CD4-positive, alpha-beta T cell (primary cell): ENCODE measurements around the gene RNU4-1. TPM values are rescaled to one million over a fixed set of nuclear protein-coding genes. Genes with fewer than 3 reads are reported as not detected.

Experiments
- ATAC-seq: fragments of 200-7000 bp; cut with Tn5 transposase; one replicate; pipeline ENCODE4 v1.10.0; 2022; ENCODE audit warnings: mild to moderate bottlenecking; ENCODE audit not compliant: poor library complexity
- CTCF ChIA-PET: fragments of 350-600 bp; sonication (Branson Sonifier 250); formaldehyde crosslinking; loops from one replicate; lab custom pipeline; 2021; ENCODE audit warnings: antibody characterized with exemption, inconsistent platforms; lab: Charles Lee
- POLR2A ChIA-PET: fragments of 350-600 bp; sonication (Branson Sonifier 250); formaldehyde crosslinking; loops from one replicate; lab custom pipeline; 2021; ENCODE audit warnings: antibody characterized with exemption, inconsistent platforms; lab: Charles Lee
- DNase-seq, 14 experiments: peaks; one replicate each; pipeline ENCODE4 v3.0.0-alpha.2; 2013 to 2020; ENCODE audit warnings: mixed read lengths in 2 of 14
- H3K27ac ChIP-seq, 2 donors: one replicate each; pipeline versions ENCODE4 v1.5.1 to v1.7.0; 2013; ENCODE audit warnings: low read length in 2 of 2, low read depth in 1 of 2, mild to moderate bottlenecking in 1 of 2
- H3K27me3 ChIP-seq, 2 experiments: 1 replicate in 1 of 2; 2 replicates in 1 of 2; pipeline versions ENCODE4 v1.6.1 to v1.7.0; 2013; ENCODE audit warnings: low read length in 2 of 2, control low read depth in 1 of 2, mild to moderate bottlenecking in 1 of 2, moderate library complexity in 1 of 2; ENCODE audit not compliant: insufficient read depth in 2 of 2, control insufficient read depth in 1 of 2
- H3K36me3 ChIP-seq: one replicate; pipeline ENCODE4 v1.6.1; 2013; ENCODE audit warnings: low read length, control low read depth; ENCODE audit not compliant: insufficient read depth
- H3K4me1 ChIP-seq: one replicate; pipeline ENCODE4 v1.6.1; 2013; ENCODE audit warnings: low read length, control low read depth; ENCODE audit not compliant: insufficient read depth
- H3K4me3 ChIP-seq: one replicate; pipeline ENCODE4 v1.5.1; 2013; ENCODE audit warnings: mild to moderate bottlenecking, low read length, moderate library complexity
- H3K9me3 ChIP-seq, 2 experiments: 1 replicate in 1 of 2; 2 replicates in 1 of 2; pipeline versions ENCODE4 v1.6.1 to v1.7.0; 2013; ENCODE audit warnings: low read length in 2 of 2, mild to moderate bottlenecking in 2 of 2, control low read depth in 1 of 2, moderate library complexity in 1 of 2; ENCODE audit not compliant: control insufficient read depth in 1 of 2, insufficient read depth in 1 of 2
- H3K27ac Mint-ChIP-seq: one replicate; pipeline ENCODE4 v1.8.0; 2020; ENCODE audit warnings: mixed read lengths
- H3K27me3 Mint-ChIP-seq: one replicate; pipeline ENCODE4 v1.8.0; 2021; ENCODE audit warnings: mixed read lengths
- H3K36me3 Mint-ChIP-seq: one replicate; pipeline ENCODE4 v1.8.0; 2021; ENCODE audit warnings: low read depth, mixed read lengths
- H3K4me1 Mint-ChIP-seq: one replicate; pipeline ENCODE4 v1.8.0; 2021; ENCODE audit warnings: low read depth, mixed read lengths
- H3K4me3 Mint-ChIP-seq: one replicate; pipeline ENCODE4 v1.8.0; 2020; ENCODE audit warnings: mild to moderate bottlenecking, mixed read lengths
- H3K9me3 Mint-ChIP-seq: one replicate; pipeline ENCODE4 v1.8.0; 2020; ENCODE audit warnings: mixed read lengths
- CTCF ChIP-seq: fragments of 200-600 bp; IDR thresholded peaks from one replicate; pipeline ENCODE4 v1.8.0; 2022; ENCODE audit warnings: antibody characterized with exemption, mild to moderate bottlenecking
- intact Hi-C, 2 experiments: fragments of 100-400 bp; cut with DNase I in 1 of 2; cut with micrococcal nuclease in 1 of 2; formaldehyde crosslinking; loops; one replicate each; pipeline versions ENCODE4 v1.15.1 to v1.9.0; 2023 to 2025; cut with DNase I, micrococcal nuclease
- total RNA-seq, 174 experiments: library from RNA in 2 of 174; stranded (reverse) in 2 of 174; gene quantifications; one replicate each; pipeline ENCODE4 v1.2.3 and lab custom pipeline; 2021 to 2026

The RNU4-1 gene
- total RNA-seq, 2 experiments from 2014 or later: 913 to 1,035 TPM

- H3K4me1 ChIP-seq: no peaks in the 10 kb centered on the region
- no peaks in the 10 kb centered on the region for H3K27me3 Mint-ChIP-seq
- ChIA-PET CTCF (interaction anchor here (1.8 kb wide), 1 partner anchor 18 kb away, joined by 5 read pairs; the partner anchor contains the start of gene SIRT4), POLR2A (interaction anchor here (1.3 to 1.5 kb wide), 2 partner anchors 9 to 18 kb away, joined by 3 to 4 read pairs; partner anchors contain the start of genes RNU4-1 and SIRT4)
- H3K4me1 Mint-ChIP-seq: no peaks in the 10 kb centered on the region
- TF ChIP-seq CTCF: no peak
- no peaks in the 10 kb centered on the region for H3K9me3 Mint-ChIP-seq
- no peak for DNase-seq
- H3K4me3 Mint-ChIP-seq: no peak overlapping the region
- no peak for ATAC-seq
- H3K27ac ChIP-seq: no peak overlapping the region
- H3K4me3 ChIP-seq: no peak overlapping the region
- H3K9me3 ChIP-seq: no peaks in the 10 kb centered on the region
- H3K36me3 ChIP-seq: no peaks in the 10 kb centered on the region
- no peak overlapping the region for H3K27ac Mint-ChIP-seq
- intact Hi-C loops: no loop called here
- no peaks in the 10 kb centered on the region for H3K27me3 ChIP-seq
- H3K36me3 Mint-ChIP-seq: no peaks in the 10 kb centered on the region
These were observed 8.7 kb downstream of the RNU4-1 start for GRCh38 chr12:120284381-120284780.

GRCh38 chr12:120283318-120283717 is 9.7 kb downstream of the RNU4-1 start:
- Histone ChIP-seq H3K9me3 (peaks cover 0 to 4% of the 10 kb centered on the region in 2 experiments), H3K27me3 (no peaks in the 10 kb centered on the region), H3K36me3 (no peaks in the 10 kb centered on the region), H3K4me1 (no peaks in the 10 kb centered on the region), H3K4me3 (no peak overlapping the region), H3K27ac (no peak overlapping the region)
- no peak overlapping the region for H3K4me3 Mint-ChIP-seq
- DNase-seq: no peak
- ATAC-seq: no peak
- ChIA-PET POLR2A (interaction anchor here (1.0 to 1.5 kb wide), 2 partner anchors 8 to 10 kb away, joined by 4 to 10 read pairs; partner anchors contain the start of genes RNU4-1 and RNU4-2), CTCF (interaction anchor here (1.1 kb wide), 1 partner anchor 366 kb away, joined by 3 read pairs; no protein-coding TSS in a partner anchor)
- no peaks in the 10 kb centered on the region for H3K27me3 Mint-ChIP-seq
- H3K36me3 Mint-ChIP-seq: no peaks in the 10 kb centered on the region
- no peak for TF ChIP-seq CTCF
- intact Hi-C loops: no loop called here
- H3K9me3 Mint-ChIP-seq: no peaks in the 10 kb centered on the region
- no peaks in the 10 kb centered on the region for H3K4me1 Mint-ChIP-seq
- no peak overlapping the region for H3K27ac Mint-ChIP-seq

GRCh38 chr12:120278137-120279069 is 14.6 kb downstream of the RNU4-1 start:
- no peaks in the 10 kb centered on the region for H3K9me3 Mint-ChIP-seq
- POLR2A ChIA-PET: no interaction called here
- Histone ChIP-seq H3K4me3 (no peak overlapping the region), H3K9me3 (peaks cover 0 to 9% of the 10 kb centered on the region in 2 experiments), H3K27ac (no peak overlapping the region), H3K36me3 (no peaks in the 10 kb centered on the region), H3K27me3 (no peaks in the 10 kb centered on the region), H3K4me1 (no peaks in the 10 kb centered on the region)
- no peaks in the 10 kb centered on the region for H3K4me1 Mint-ChIP-seq
- no peak overlapping the region for H3K27ac Mint-ChIP-seq
- intact Hi-C loops: no loop called here
- DNase-seq: no peak
- no peak for TF ChIP-seq CTCF
- H3K4me3 Mint-ChIP-seq: no peak overlapping the region
- no peaks in the 10 kb centered on the region for H3K36me3 Mint-ChIP-seq
- CTCF ChIA-PET: no interaction called here
- no peak for ATAC-seq
- no peaks in the 10 kb centered on the region for H3K27me3 Mint-ChIP-seq
